Ascending aorta (tissue), 2 donors: ENCODE data around the gene CMIP. TPM values are rescaled to one million over a fixed set of nuclear protein-coding genes. Genes with fewer than 3 reads are reported as not detected.

ENCODE experiments used
- DNase-seq, 2 donors: peaks; one replicate each; pipeline ENCODE4 v3.0.0-alpha.2; 2019; ENCODE audit warnings: low spot score in 2 of 2
- H3K27ac ChIP-seq, 2 donors: fragments of 200-600 bp; sonication (generic); one replicate each; pipeline ENCODE4 v1.5.1; 2016 to 2017; ENCODE audit warnings: mild to moderate bottlenecking in 1 of 2
- H3K27me3 ChIP-seq: fragments of 200-600 bp; sonication (generic); one replicate; pipeline ENCODE4 v1.5.1; 2017
- H3K36me3 ChIP-seq, 2 donors: fragments of 200-600 bp; sonication (generic); one replicate each; pipeline ENCODE4 v1.5.1; 2016
- H3K4me1 ChIP-seq, 2 donors: fragments of 200-600 bp; sonication (generic); one replicate each; pipeline ENCODE4 v1.5.1; 2016 to 2017; ENCODE audit warnings: mild to moderate bottlenecking in 1 of 2
- H3K4me3 ChIP-seq, 2 donors: fragments of 200-600 bp; sonication (generic); one replicate each; pipeline ENCODE4 v1.5.1; 2016 to 2017; ENCODE audit warnings: mild to moderate bottlenecking in 1 of 2
- H3K9me3 ChIP-seq, 2 donors: fragments of 200-600 bp; sonication (generic); one replicate each; pipeline ENCODE4 v1.5.1; 2016
- CTCF ChIP-seq, 3 experiments: fragments of 200-600 bp in 2 of 3; fragments of 450-650 bp in 1 of 3; sonication (generic) in 2 of 3; IDR thresholded peaks; one replicate each; pipeline ENCODE4 v1.5.1; 2016 to 2019; ENCODE audit warnings: antibody characterized with exemption in 3 of 3, mild to moderate bottlenecking in 1 of 3, moderate library complexity in 1 of 3
- intact Hi-C: fragments of 100-400 bp; cut with DNase I; formaldehyde crosslinking; loops from one replicate; pipeline ENCODE4 v1.15.1; 2023
- total RNA-seq: library from RNA; depleted of rRNA; stranded (reverse); fragments of >200 nt; gene quantifications from one replicate; pipeline ENCODE4 v1.1.0, GENCODE V29; 2016

CMIP gene
- total RNA-seq, 1 donor from 2014 or later, result 110 TPM

GRCh38 chr16:81473969-81474959 lies 29.7 kb downstream of the CMIP start:
- H3K27me3 ChIP-seq, result no peaks in the 10 kb centered on the region
- DNase-seq, result no peak
- no peak for TF ChIP-seq CTCF (IDR thresholded peaks at IDR 0.05)
- peaks cover 0 to 7% of the 10 kb centered on the region in 2 donors for H3K4me1 ChIP-seq
- H3K27ac ChIP-seq, result no peak overlapping the region
- intact Hi-C loops, result no loop called here
- no peak overlapping the region for H3K4me3 ChIP-seq
- no peaks in the 10 kb centered on the region for H3K36me3 ChIP-seq
- H3K9me3 ChIP-seq, result no peaks in the 10 kb centered on the region

- Histone ChIP-seq H3K4me3 (no peak overlapping the region), H3K9me3 (no peaks in the 10 kb centered on the region), H3K36me3 (no peaks in the 10 kb centered on the region), H3K4me1 (peaks cover 0 to 7% of the 10 kb centered on the region in 2 donors), H3K27me3 (no peaks in the 10 kb centered on the region), H3K27ac (no peak overlapping the region)
- no peak for TF ChIP-seq CTCF (IDR thresholded peaks at IDR 0.05)
- DNase-seq, result no peak
- intact Hi-C loops, result no loop called here
Measured at GRCh38 chr16:81477697-81478693, 33.4 kb downstream of the CMIP start.

GRCh38 chr16:81478876-81479511 lies 34.4 kb downstream of the CMIP start:
- no peak for TF ChIP-seq CTCF (IDR thresholded peaks at IDR 0.05)
- H3K27ac ChIP-seq, result peak overlapping the region in 1 of 2 donors; percentile 19
- H3K36me3 ChIP-seq, result no peaks in the 10 kb centered on the region
- H3K9me3 ChIP-seq, result no peaks in the 10 kb centered on the region
- H3K27me3 ChIP-seq, result no peaks in the 10 kb centered on the region
- intact Hi-C loops, result no loop called here
- peaks cover 0 to under 1% of the 10 kb centered on the region in 2 donors for H3K4me1 ChIP-seq
- no peak overlapping the region for H3K4me3 ChIP-seq
- peak in 1 of 2 donors; percentile 82 for DNase-seq

- no peaks in the 10 kb centered on the region for H3K27me3 ChIP-seq
- DNase-seq, result no peak
- no peak for TF ChIP-seq CTCF (IDR thresholded peaks at IDR 0.05)
- H3K27ac ChIP-seq, result peak overlapping the region; percentile 26 to 36
- intact Hi-C loops, result no loop called here
- no peaks in the 10 kb centered on the region for H3K4me1 ChIP-seq
- no peaks in the 10 kb centered on the region for H3K36me3 ChIP-seq
- no peak overlapping the region for H3K4me3 ChIP-seq
- H3K9me3 ChIP-seq, result no peaks in the 10 kb centered on the region
Measured at GRCh38 chr16:81480606-81481206, 36.1 kb downstream of the CMIP start.
